Panc1 (cell line): ENCODE data around the gene HARS2.

ENCODE experiments used
- CTCF ChIP-seq: fragments of 450-650 bp; IDR thresholded peaks from 2 replicates; pipeline ENCODE4 v1.5.1; 2017; ENCODE audit warnings: mild to moderate bottlenecking
- POLR2AphosphoS5 ChIP-seq: IDR thresholded peaks from 2 replicates; pipeline ENCODE4 v1.6.1; 2012; ENCODE audit warnings: mild to moderate bottlenecking, low read depth, low read length, moderate library complexity

- TF ChIP-seq CTCF = no peak
- TF ChIP-seq POLR2AphosphoS5 = no peak
Measured at GRCh38 chr5:140658870-140659269, 32.4 kb upstream of the HARS2 start.
